ENCODE data around the gene MAMDC4. TPM values are rescaled to one million over a fixed set of nuclear protein-coding genes. Genes with fewer than 3 reads are reported as not detected.
"Not testable (repeated sequence)": the region's sequence is repeated elsewhere in the genome, so short reads cannot be mapped to it uniquely, and the experiment has no call there.

MAMDC4 gene
- total and polyA plus RNA-seq, 2 experiments from 2014 or later: 17.8 to 22.2 TPM

- Histone ChIP-seq H3K27me3 (no peaks in the 10 kb centered on the region), H3K9me3 (ENCODE audit: low read depth) (no peaks in the 10 kb centered on the region), H3K4me1 (ENCODE audit: low read depth) (peaks cover 27% of the 10 kb centered on the region), H3K36me3 (peaks cover 9% of the 10 kb centered on the region), H3K27ac (peak overlapping the region; percentile 88), H3K4me3 (no peak overlapping the region)
- no peak for DNase-seq (ENCODE audit: low read depth in 1 of 2, low spot score in 1 of 2)
- no peak for TF ChIP-seq CTCF (IDR thresholded peaks at IDR 0.05; ENCODE audit: low read depth, low read length)
Measured at GRCh38 chr9:136838314-136839228, 13.6 kb upstream of the MAMDC4 start.

GRCh38 chr9:136839229-136840139, 12.7 kb upstream of the MAMDC4 start:
- Histone ChIP-seq H3K4me3 (no peak overlapping the region), H3K9me3 (ENCODE audit: low read depth) (no peaks in the 10 kb centered on the region), H3K4me1 (ENCODE audit: low read depth) (peaks cover 27% of the 10 kb centered on the region), H3K27me3 (no peaks in the 10 kb centered on the region), H3K36me3 (peaks cover 9% of the 10 kb centered on the region), H3K27ac (peak overlapping the region; percentile 88)
- TF ChIP-seq CTCF (IDR thresholded peaks at IDR 0.05; ENCODE audit: low read depth, low read length): no peak
- no peak for DNase-seq (ENCODE audit: low read depth in 1 of 2, low spot score in 1 of 2)

GRCh38 chr9:136840140-136840876, 11.8 kb upstream of the MAMDC4 start:
- H3K27me3 ChIP-seq: no peaks in the 10 kb centered on the region
- H3K36me3 ChIP-seq: peaks cover 9% of the 10 kb centered on the region
- H3K27ac ChIP-seq: peak overlapping the region; percentile 88
- H3K4me1 ChIP-seq (ENCODE audit: low read depth): peaks cover 27% of the 10 kb centered on the region
- DNase-seq (ENCODE audit: low read depth in 1 of 2, low spot score in 1 of 2): no peak
- no peak for TF ChIP-seq CTCF (IDR thresholded peaks at IDR 0.05; ENCODE audit: low read depth, low read length)
- H3K9me3 ChIP-seq (ENCODE audit: low read depth): no peaks in the 10 kb centered on the region
- no peak overlapping the region for H3K4me3 ChIP-seq

GRCh38 chr9:136840877-136841645, 11.1 kb upstream of the MAMDC4 start:
- no peak for TF ChIP-seq CTCF (IDR thresholded peaks at IDR 0.05; ENCODE audit: low read depth, low read length)
- Histone ChIP-seq H3K4me1 (ENCODE audit: low read depth) (peaks cover 27% of the 10 kb centered on the region), H3K27ac (peak overlapping the region; percentile 88), H3K9me3 (ENCODE audit: low read depth) (no peaks in the 10 kb centered on the region), H3K4me3 (no peak overlapping the region), H3K36me3 (peaks cover 9% of the 10 kb centered on the region), H3K27me3 (no peaks in the 10 kb centered on the region)
- peak; percentile 63 to 84 for DNase-seq (ENCODE audit: low read depth in 1 of 2, low spot score in 1 of 2)

- Histone ChIP-seq H3K27ac (peak overlapping the region; percentile 88), H3K4me1 (ENCODE audit: low read depth) (peaks cover 27% of the 10 kb centered on the region)
- H3K9me3 ChIP-seq (ENCODE audit: low read depth); H3K36me3 ChIP-seq; H3K27me3 ChIP-seq; H3K4me3 ChIP-seq; DNase-seq (ENCODE audit: low read depth in 1 of 2, low spot score in 1 of 2): not testable (repeated sequence)
Measured at GRCh38 chr9:136841646-136842379, 10.3 kb upstream of the MAMDC4 start.
